Activated CD4-positive, alpha-beta T cell treated with anti-CD3 and anti-CD28 coated beads, Interleukin-2, amount 50 U/mL, for 1 hour (primary cell): ENCODE results near the gene PBX3.

Source experiments
- DNase-seq: peaks from one replicate; pipeline ENCODE4 v3.0.0-alpha.2; 2020

Gene PBX3

GRCh38 chr9:125747053-125747764 lies at the start of gene PBX3:
Gene PBX3, plus strand, starts transcription at chr9:125747373.
- peak; percentile 45 for DNase-seq

- DNase-seq, result no peak
Observed at GRCh38 chr9:125699870-125700269, 47.3 kb upstream of the PBX3 start.

- DNase-seq, result no peak
Observed at GRCh38 chr9:125700791-125701190, 46.4 kb upstream of the PBX3 start.

GRCh38 chr9:125701351-125701750 lies 45.8 kb upstream of the PBX3 start:
- DNase-seq, result no peak

GRCh38 chr9:125703662-125704061 lies 43.5 kb upstream of the PBX3 start:
- DNase-seq, result no peak

GRCh38 chr9:125705893-125706292 lies 41.3 kb upstream of the PBX3 start:
- no peak for DNase-seq

- DNase-seq, result peak; percentile 91
Observed at GRCh38 chr9:125706651-125707471, 40.3 kb upstream of the PBX3 start, which contains the start of gene MAPKAP1. Gene MAPKAP1, minus strand, starts transcription at chr9:125707208. Its CDS starts 34,634 bp downstream, at chr9:125672574.

- DNase-seq, result no peak
Observed at GRCh38 chr9:125707472-125707804, 39.7 kb upstream of the PBX3 start.

- no peak for DNase-seq
Observed at GRCh38 chr9:125726456-125727132, 20.6 kb upstream of the PBX3 start.

- no peak for DNase-seq
Observed at GRCh38 chr9:125730168-125730567, 17.0 kb upstream of the PBX3 start.

- no peak for DNase-seq
Observed at GRCh38 chr9:125732562-125732961, 14.6 kb upstream of the PBX3 start.

- no peak for DNase-seq
Observed at GRCh38 chr9:125739436-125739835, 7.7 kb upstream of the PBX3 start.

- DNase-seq, result no peak
Observed at GRCh38 chr9:125742657-125743056, 4.5 kb upstream of the PBX3 start.

- DNase-seq, result no peak
Observed at GRCh38 chr9:125743682-125744428, 3.3 kb upstream of the PBX3 start.

- no peak for DNase-seq
Observed at GRCh38 chr9:125744616-125745015, 2.6 kb upstream of the PBX3 start.

GRCh38 chr9:125745018-125745417 lies 2.2 kb upstream of the PBX3 start:
- no peak for DNase-seq

GRCh38 chr9:125745682-125746016 lies 1.5 kb upstream of the PBX3 start:
- DNase-seq, result no peak

GRCh38 chr9:125746017-125746773 lies 978 bp upstream of the PBX3 start:
- DNase-seq, result peak; percentile 88

GRCh38 chr9:125746774-125747052 lies 460 bp upstream of the PBX3 start:
- no peak for DNase-seq

GRCh38 chr9:125747765-125748445 lies 732 bp downstream of the PBX3 start:
- peak; percentile 14 for DNase-seq

- DNase-seq, result no peak
Observed at GRCh38 chr9:125748446-125749099, 1.4 kb downstream of the PBX3 start.
